GOT3 (cell line): ENCODE results near the gene ANKRD42.

Experiments
- DNase-seq: peaks from one replicate; lab custom pipeline; 2025; ENCODE audit warnings: mixed read lengths; lab: John Stamatoyannopoulos, UW

Gene ANKRD42

GRCh38 chr11:83193315-83194280 lies at the start of gene ANKRD42:
Gene ANKRD42 (plus strand): TSS chr11:83193712. CDS start chr11:83194671, 959 bp downstream.
- DNase-seq, result peak; percentile 16

GRCh38 chr11:83147895-83148294 lies 45.6 kb upstream of the ANKRD42 start:
- no peak for DNase-seq

GRCh38 chr11:83150450-83150849 lies 43.1 kb upstream of the ANKRD42 start:
- no peak for DNase-seq

- DNase-seq, result no peak
These were observed 42.1 kb upstream of the ANKRD42 start for GRCh38 chr11:83151274-83151977.

- DNase-seq, result no peak
These were observed 41.2 kb upstream of the ANKRD42 start for GRCh38 chr11:83152264-83152663.

GRCh38 chr11:83153764-83154163 lies 39.7 kb upstream of the ANKRD42 start:
- DNase-seq, result no peak

GRCh38 chr11:83156144-83156995 lies 37.1 kb upstream of the ANKRD42 start:
- DNase-seq, result peak; percentile 83

- DNase-seq, result no peak
These were observed 36.4 kb upstream of the ANKRD42 start, which contains the start of gene PCF11 for GRCh38 chr11:83156996-83157593. Gene PCF11 (plus strand): TSS chr11:83157131. CDS start chr11:83157440, 309 bp downstream.

GRCh38 chr11:83157594-83158356 lies 35.7 kb upstream of the ANKRD42 start:
- DNase-seq, result no peak

GRCh38 chr11:83158357-83158786 lies 35.1 kb upstream of the ANKRD42 start:
- DNase-seq, result no peak

GRCh38 chr11:83158965-83159901 lies 34.3 kb upstream of the ANKRD42 start:
- DNase-seq, result no peak

- no peak for DNase-seq
These were observed 33.3 kb upstream of the ANKRD42 start for GRCh38 chr11:83159902-83160865.

GRCh38 chr11:83161610-83162199 lies 31.8 kb upstream of the ANKRD42 start:
- DNase-seq, result no peak

GRCh38 chr11:83162377-83162776 lies 31.1 kb upstream of the ANKRD42 start:
- no peak for DNase-seq

GRCh38 chr11:83166193-83166866 lies 27.2 kb upstream of the ANKRD42 start:
- no peak for DNase-seq

GRCh38 chr11:83168756-83169155 lies 24.8 kb upstream of the ANKRD42 start:
- no peak for DNase-seq

GRCh38 chr11:83170865-83171264 lies 22.6 kb upstream of the ANKRD42 start:
- no peak for DNase-seq
